Uterus (tissue), 4 donors: Measurements from ENCODE around the gene NPEPL1. TPM values are rescaled to one million over a fixed set of nuclear protein-coding genes. Genes with fewer than 3 reads are reported as not detected.

Experiments
- DNase-seq, 2 donors: peaks; one replicate each; pipeline ENCODE4 v3.0.0-alpha.2; 2019 to 2020
- H3K27ac ChIP-seq, 2 donors: fragments of 200-600 bp; sonication (generic); 1 replicate in 1 of 2; 2 replicates in 1 of 2; pipeline ENCODE4 v1.5.1; 2016 to 2018
- H3K27me3 ChIP-seq, 2 donors: fragments of 200-600 bp; sonication (generic); one replicate each; pipeline ENCODE4 v1.5.1; 2018 to 2019; ENCODE audit warnings: control low read depth in 1 of 2
- H3K36me3 ChIP-seq, 2 donors: fragments of 200-600 bp; sonication (generic); one replicate each; pipeline ENCODE4 v1.5.1; 2019; ENCODE audit warnings: control low read depth in 1 of 2
- H3K4me1 ChIP-seq, 2 donors: fragments of 200-600 bp; sonication (generic); one replicate each; pipeline ENCODE4 v1.5.1; 2018 to 2019; ENCODE audit warnings: control low read depth in 1 of 2
- H3K4me3 ChIP-seq, 2 donors: fragments of 200-600 bp; sonication (generic); 1 replicate in 1 of 2; 2 replicates in 1 of 2; pipeline ENCODE4 v1.5.1; 2018 to 2019; ENCODE audit warnings: mild to moderate bottlenecking in 1 of 2
- H3K9me3 ChIP-seq, 2 donors: fragments of 200-600 bp; sonication (generic); one replicate each; pipeline ENCODE4 v1.5.1; 2019; ENCODE audit warnings: control low read depth in 1 of 2
- CTCF ChIP-seq, 4 experiments: fragments of 200-600 bp in 2 of 4; fragments of 450-650 bp in 2 of 4; sonication (generic) in 2 of 4; IDR thresholded peaks; one replicate each; pipeline ENCODE4 v1.5.1; 2016 to 2019; ENCODE audit warnings: antibody characterized with exemption in 4 of 4, mild to moderate bottlenecking in 2 of 4, moderate library complexity in 1 of 4
- POLR2A ChIP-seq, 2 donors: fragments of 450-650 bp; IDR thresholded peaks; one replicate each; pipeline ENCODE4 v1.6.1; 2016; ENCODE audit warnings: antibody characterized with exemption in 2 of 2, mild to moderate bottlenecking in 1 of 2, moderate library complexity in 1 of 2
- intact Hi-C: fragments of 100-400 bp; cut with DNase I; formaldehyde crosslinking; loops from one replicate; pipeline ENCODE4 v1.15.1; 2023; ENCODE audit warnings: low total_unique reads
- total RNA-seq, 4 donors: library from RNA; depleted of rRNA in 3 of 4; stranded (reverse); fragments of >200 nt in 3 of 4; gene quantifications; one replicate each; pipeline versions ENCODE4 v1.1.0 to v1.2.4, GENCODE V29; 2014 to 2023
- donor health status: DM: yes; HTN: yes; CAD: no.

Gene NPEPL1
- total RNA-seq, 4 donors from 2014 or later: 14.1 to 35.2 (median 24.7) TPM

- H3K27ac ChIP-seq: no peak overlapping the region
- no peak for DNase-seq
- no peaks in the 10 kb centered on the region for H3K4me1 ChIP-seq
- H3K27me3 ChIP-seq: no peaks in the 10 kb centered on the region
- H3K36me3 ChIP-seq: no peaks in the 10 kb centered on the region
- TF ChIP-seq POLR2A (IDR thresholded peaks at IDR 0.05) (no peak), CTCF (IDR thresholded peaks at IDR 0.05) (no peak)
- H3K9me3 ChIP-seq: no peaks in the 10 kb centered on the region
- intact Hi-C loops: no loop called here
- H3K4me3 ChIP-seq: no peak overlapping the region
Measured at GRCh38 chr20:58752565-58752964, 60.0 kb downstream of the NPEPL1 start.

GRCh38 chr20:58753267-58753921 lies 60.8 kb downstream of the NPEPL1 start:
- TF ChIP-seq CTCF (IDR thresholded peaks at IDR 0.05) (no peak), POLR2A (IDR thresholded peaks at IDR 0.05) (no peak)
- Histone ChIP-seq H3K27ac (no peak overlapping the region), H3K36me3 (no peaks in the 10 kb centered on the region), H3K9me3 (no peaks in the 10 kb centered on the region), H3K4me1 (no peaks in the 10 kb centered on the region), H3K27me3 (no peaks in the 10 kb centered on the region), H3K4me3 (no peak overlapping the region)
- intact Hi-C loops: no loop called here
- no peak for DNase-seq

GRCh38 chr20:58753922-58754551 lies 61.4 kb downstream of the NPEPL1 start:
- intact Hi-C loops: no loop called here
- no peaks in the 10 kb centered on the region for H3K9me3 ChIP-seq
- H3K4me1 ChIP-seq: no peaks in the 10 kb centered on the region
- H3K36me3 ChIP-seq: no peaks in the 10 kb centered on the region
- no peak overlapping the region for H3K27ac ChIP-seq
- no peaks in the 10 kb centered on the region for H3K27me3 ChIP-seq
- H3K4me3 ChIP-seq: no peak overlapping the region
- DNase-seq: no peak
- TF ChIP-seq CTCF (IDR thresholded peaks at IDR 0.05) (no peak), POLR2A (IDR thresholded peaks at IDR 0.05) (no peak)

- TF ChIP-seq POLR2A (IDR thresholded peaks at IDR 0.05) (no peak), CTCF (IDR thresholded peaks at IDR 0.05) (no peak)
- Histone ChIP-seq H3K27me3 (no peaks in the 10 kb centered on the region), H3K36me3 (no peaks in the 10 kb centered on the region), H3K4me3 (no peak overlapping the region), H3K4me1 (no peaks in the 10 kb centered on the region), H3K27ac (no peak overlapping the region), H3K9me3 (no peaks in the 10 kb centered on the region)
- intact Hi-C loops: no loop called here
- no peak for DNase-seq
Measured at GRCh38 chr20:58754584-58754983, 62.0 kb downstream of the NPEPL1 start.

- intact Hi-C loops: no loop called here
- H3K9me3 ChIP-seq: no peaks in the 10 kb centered on the region
- H3K36me3 ChIP-seq: no peaks in the 10 kb centered on the region
- H3K27ac ChIP-seq: no peak overlapping the region
- no peaks in the 10 kb centered on the region for H3K4me1 ChIP-seq
- TF ChIP-seq CTCF (IDR thresholded peaks at IDR 0.05): no peak
- TF ChIP-seq POLR2A (IDR thresholded peaks at IDR 0.05): no peak
- H3K4me3 ChIP-seq: no peak overlapping the region
- no peaks in the 10 kb centered on the region for H3K27me3 ChIP-seq
- DNase-seq: no peak
Measured at GRCh38 chr20:58755062-58755697, 62.6 kb downstream of the NPEPL1 start.
